B cell (primary cell): ENCODE results near the gene NACC1. TPM values are rescaled to one million over a fixed set of nuclear protein-coding genes. Genes with fewer than 3 reads are reported as not detected.

Experiments used
- ATAC-seq: fragments of 200-7000 bp; cut with Tn5 transposase; one replicate; pipeline ENCODE4 v1.10.0; 2021; ENCODE audit warnings: low read depth, mild to moderate bottlenecking, moderate number of reproducible peaks, moderate library complexity
- CTCF ChIA-PET: fragments of 350-600 bp; sonication (Branson Sonifier 250); formaldehyde crosslinking; loops from one replicate; lab custom pipeline; 2021; ENCODE audit warnings: antibody characterized with exemption, inconsistent platforms; lab: Charles Lee
- POLR2A ChIA-PET: fragments of 350-600 bp; sonication (Branson Sonifier 250); formaldehyde crosslinking; loops from one replicate; lab custom pipeline; 2021; ENCODE audit warnings: antibody characterized with exemption; lab: Charles Lee
- DNase-seq: peaks from one replicate; pipeline ENCODE4 v3.0.0; 2013
- H2AFZ ChIP-seq: 2 replicates; pipeline ENCODE4 v1.6.1; 2012; ENCODE audit warnings: mild to moderate bottlenecking, low read depth, low read length; ENCODE audit not compliant: insufficient read depth, poor library complexity, severe bottlenecking
- H3K27ac ChIP-seq, 2 donors: 1 replicate in 1 of 2; 2 replicates in 1 of 2; pipeline ENCODE4 v1.5.1; 2012 to 2013; ENCODE audit warnings: low read length in 2 of 2, mild to moderate bottlenecking in 2 of 2, moderate library complexity in 1 of 2
- H3K27me3 ChIP-seq, 4 experiments: fragments of 200-600 bp in 1 of 4; sonication (generic) in 1 of 4; replicated peaks in 1 of 4; 1 replicate in 2 of 4; 2 replicates in 2 of 4; pipeline versions ENCODE4 v1.6.1 to v1.7.0; 2013 to 2016; ENCODE audit warnings: low read length in 3 of 4, mild to moderate bottlenecking in 2 of 4, mixed read lengths in 1 of 4, moderate library complexity in 1 of 4; ENCODE audit not compliant: insufficient read depth in 4 of 4, control insufficient read depth in 3 of 4; ENCODE audit errors: control extremely low read depth in 1 of 4
- H3K36me3 ChIP-seq, 2 experiments: replicated peaks in 1 of 2; 1 replicate in 1 of 2; 2 replicates in 1 of 2; pipeline versions ENCODE4 v1.6.1 to v1.7.1; 2013; ENCODE audit warnings: low read length in 1 of 2; ENCODE audit not compliant: insufficient read depth in 2 of 2, control insufficient read depth in 1 of 2; ENCODE audit errors: control extremely low read depth in 1 of 2, extremely low read depth in 1 of 2
- H3K4me1 ChIP-seq, 2 donors: fragments of 200-600 bp in 1 of 2; sonication (generic) in 1 of 2; 1 replicate in 1 of 2; 2 replicates in 1 of 2; pipeline versions ENCODE4 v1.5.1 to v1.6.1; 2013 to 2017; ENCODE audit warnings: low read length in 2 of 2; ENCODE audit not compliant: control insufficient read depth in 2 of 2, insufficient read depth in 2 of 2
- H3K4me2 ChIP-seq: replicated peaks from 2 replicates; pipeline ENCODE3; 2012; ENCODE audit warnings: mild to moderate bottlenecking, low read depth, low read length; ENCODE audit not compliant: poor library complexity, severe bottlenecking
- H3K4me3 ChIP-seq, 5 experiments: fragments of 200-600 bp in 1 of 5; sonication (generic) in 1 of 5; 1 replicate in 3 of 5; 2 replicates in 2 of 5; pipeline versions ENCODE4 v1.5.1 to v1.7.0; 2011 to 2016; ENCODE audit warnings: low read length in 4 of 5, mild to moderate bottlenecking in 4 of 5, low read depth in 2 of 5, control low read depth in 1 of 5, moderate library complexity in 1 of 5; ENCODE audit not compliant: insufficient read depth in 1 of 5; ENCODE audit errors: control extremely low read depth in 1 of 5, extremely low read depth in 1 of 5
- H3K79me2 ChIP-seq: fragments of 200-600 bp; sonication (generic); one replicate; pipeline ENCODE4 v1.6.0; 2016; ENCODE audit warnings: low read length; ENCODE audit not compliant: control insufficient read depth, insufficient read depth
- H3K9ac ChIP-seq: fragments of 200-600 bp; sonication (generic); 2 replicates; pipeline ENCODE4 v1.6.1; 2017; ENCODE audit warnings: mild to moderate bottlenecking, low read length, moderate library complexity
- H3K9me3 ChIP-seq, 3 donors: one replicate each; pipeline versions ENCODE4 v1.6.1 to v1.7.1; 2013; ENCODE audit warnings: low read length in 2 of 3; ENCODE audit not compliant: control insufficient read depth in 2 of 3, insufficient read depth in 1 of 3; ENCODE audit errors: control extremely low read depth in 1 of 3
- H4K20me1 ChIP-seq: 2 replicates; pipeline ENCODE4 v1.6.0; 2012; ENCODE audit warnings: mild to moderate bottlenecking, low read length; ENCODE audit not compliant: insufficient read depth, control insufficient read depth, poor library complexity, severe bottlenecking
- H3K27ac Mint-ChIP-seq: one replicate; pipeline ENCODE4 v1.8.0; 2021; ENCODE audit warnings: mixed read lengths
- H3K27me3 Mint-ChIP-seq: one replicate; pipeline ENCODE4 v1.8.0; 2021; ENCODE audit warnings: mixed read lengths
- H3K4me1 Mint-ChIP-seq: one replicate; pipeline ENCODE4 v1.8.0; 2021; ENCODE audit warnings: mixed read lengths
- H3K4me3 Mint-ChIP-seq: one replicate; pipeline ENCODE4 v1.8.0; 2021; ENCODE audit warnings: mixed read lengths
- H3K9me3 Mint-ChIP-seq: one replicate; pipeline ENCODE4 v1.8.0; 2022; ENCODE audit warnings: mixed read lengths; ENCODE audit not compliant: insufficient read depth
- CTCF ChIP-seq: fragments of 200-600 bp; IDR thresholded peaks from one replicate; pipeline ENCODE4 v1.8.0; 2022; ENCODE audit warnings: antibody characterized with exemption, mild to moderate bottlenecking
- EZH2 ChIP-seq: IDR thresholded peaks from 2 replicates; pipeline ENCODE4 v1.6.1; 2012; ENCODE audit warnings: borderline replicate concordance, low read depth, mild to moderate bottlenecking, moderate library complexity, low read length; ENCODE audit not compliant: insufficient read depth, poor library complexity, severe bottlenecking
- WGBS: methylation state at CpG from one replicate; pipeline ENCODE4 v1.1.5; 2013; ENCODE audit warnings: missing lambda C conversion rate; ENCODE audit not compliant: insufficient coverage; 5-methylcytosine and 5-hydroxymethylcytosine counted together
- intact Hi-C: fragments of 100-400 bp; cut with micrococcal nuclease; formaldehyde crosslinking; loops from one replicate; pipeline ENCODE4 v1.10.0; 2022
- polyA plus RNA-seq: library from polyadenylated mRNA; depleted of rRNA; stranded (reverse); fragments of >200 nt; gene quantifications from 2 replicates; pipeline ENCODE4 v1.2.3, GENCODE V29; 2012
- total RNA-seq, 2 donors: library from RNA; stranded (reverse); fragments of 120-200 nt in 1 of 2; gene quantifications; 1 replicate in 1 of 2; 2 replicates in 1 of 2; pipeline versions ENCODE4 v1.2.3 to v1.2.4, GENCODE V29; 2013 to 2022

NACC1 gene
- total and polyA plus RNA-seq, 2 donors (not counting 1 experiment from before 2014, with no cell fraction given) = 25.9 to 27.5 TPM

- Histone ChIP-seq H3K9ac (peak overlapping the region; percentile 97), H3K4me2 (peak overlapping the region; percentile 95), H3K9me3 (no peaks in the 10 kb centered on the region), H4K20me1 (peaks cover 26% of the 10 kb centered on the region), H3K27ac (peak overlapping the region; percentile 94 to 96), H3K27me3 (no peaks in the 10 kb centered on the region), H2AFZ (peak overlapping the region; percentile 61), H3K4me1 (peaks cover 24 to 52% of the 10 kb centered on the region in 2 donors), H3K4me3 (peak overlapping the region; percentile 82 to 100 (median 98)), H3K36me3 (peaks cover 0 to 9% of the 10 kb centered on the region in 2 experiments), H3K79me2 (peaks cover 59% of the 10 kb centered on the region)
- intact Hi-C loops = loop anchor here (1.0 to 5.0 kb wide), 3 partner anchors 49 to 694 kb away; no protein-coding TSS in a partner anchor
- DNase-seq = no peak
- Mint-ChIP-seq H3K27me3 (no peaks in the 10 kb centered on the region), H3K4me1 (peaks cover 45% of the 10 kb centered on the region), H3K4me3 (peak overlapping the region; percentile 92), H3K9me3 (no peaks in the 10 kb centered on the region), H3K27ac (peak overlapping the region; percentile 100)
- ChIA-PET POLR2A (interaction anchor here (0.5 to 2.5 kb wide), 23 partner anchors 8 to 1466 kb away, joined by 3 to 64 read pairs (median 5); partner anchors contain the start of gene NACC1), CTCF (interaction anchor here (0.9 to 2.1 kb wide), 18 partner anchors 9 to 853 kb away, joined by 3 to 34 read pairs (median 6); partner anchors contain the start of gene NACC1)
- peak; percentile 3 for ATAC-seq
- TF ChIP-seq EZH2 = no peak
- no peak for TF ChIP-seq CTCF
- 0% methylated on average over 19 of the region's 25 CpGs for WGBS
These were observed 34.4 kb downstream of the NACC1 start for GRCh38 chr19:13152356-13152973.
